Stimulated activated memory B cell treated with anti-CD40 and anti-IgM and Interleukin-4, amounts not matched to agents 10 μg/mL and 1 μg/mL and 100 μg/mL, for 72 hours (primary cell): ENCODE measurements around the gene WWC2.

Source experiments
- ATAC-seq: fragments of 150-1000 bp; cut with Tn5 transposase; 2 replicates; pipeline ENCODE4 v1.10.0; 2021
- H3K27ac Mint-ChIP-seq: one replicate; pipeline ENCODE4 v1.8.0; 2022; ENCODE audit warnings: mild to moderate bottlenecking, mixed read lengths
- H3K27me3 Mint-ChIP-seq: one replicate; pipeline ENCODE4 v1.8.0; 2022; ENCODE audit warnings: mixed read lengths
- H3K36me3 Mint-ChIP-seq: one replicate; pipeline ENCODE4 v1.8.0; 2022; ENCODE audit warnings: mixed read lengths
- H3K4me1 Mint-ChIP-seq: one replicate; pipeline ENCODE4 v1.8.0; 2022; ENCODE audit warnings: mixed read lengths
- H3K4me3 Mint-ChIP-seq: one replicate; pipeline ENCODE4 v1.8.0; 2022; ENCODE audit warnings: mild to moderate bottlenecking, moderate library complexity, mixed read lengths
- H3K9me3 Mint-ChIP-seq: one replicate; pipeline ENCODE4 v1.8.0; 2022; ENCODE audit warnings: mixed read lengths

WWC2 gene

DNA sequence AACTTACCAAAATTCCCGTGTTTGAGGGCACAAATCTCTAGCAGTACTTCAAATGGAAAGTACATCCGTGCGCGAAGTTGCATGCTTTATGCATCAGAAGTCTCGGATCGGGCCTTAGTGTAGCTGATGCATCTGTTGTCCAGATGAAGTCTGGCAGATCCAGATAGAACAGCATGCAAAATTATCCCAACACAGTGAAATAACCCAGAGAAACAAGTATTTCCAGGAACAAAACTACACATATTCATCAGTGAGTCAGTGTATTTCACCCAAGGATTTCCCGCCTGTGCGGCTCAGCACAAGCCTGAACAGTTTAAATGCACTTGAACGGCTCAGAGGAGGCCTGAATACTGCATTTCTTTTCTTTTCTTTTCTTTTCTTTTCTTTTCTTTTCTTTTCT lies 250.6 kb downstream of the WWC2 start:
- ATAC-seq = no peak
- Mint-ChIP-seq H3K27me3 (peaks cover 34% of the 10 kb centered on the region), H3K4me1 (no peaks in the 10 kb centered on the region), H3K27ac (no peak overlapping the region), H3K36me3 (no peaks in the 10 kb centered on the region), H3K9me3 (peaks cover 4% of the 10 kb centered on the region), H3K4me3 (no peak overlapping the region)

DNA sequence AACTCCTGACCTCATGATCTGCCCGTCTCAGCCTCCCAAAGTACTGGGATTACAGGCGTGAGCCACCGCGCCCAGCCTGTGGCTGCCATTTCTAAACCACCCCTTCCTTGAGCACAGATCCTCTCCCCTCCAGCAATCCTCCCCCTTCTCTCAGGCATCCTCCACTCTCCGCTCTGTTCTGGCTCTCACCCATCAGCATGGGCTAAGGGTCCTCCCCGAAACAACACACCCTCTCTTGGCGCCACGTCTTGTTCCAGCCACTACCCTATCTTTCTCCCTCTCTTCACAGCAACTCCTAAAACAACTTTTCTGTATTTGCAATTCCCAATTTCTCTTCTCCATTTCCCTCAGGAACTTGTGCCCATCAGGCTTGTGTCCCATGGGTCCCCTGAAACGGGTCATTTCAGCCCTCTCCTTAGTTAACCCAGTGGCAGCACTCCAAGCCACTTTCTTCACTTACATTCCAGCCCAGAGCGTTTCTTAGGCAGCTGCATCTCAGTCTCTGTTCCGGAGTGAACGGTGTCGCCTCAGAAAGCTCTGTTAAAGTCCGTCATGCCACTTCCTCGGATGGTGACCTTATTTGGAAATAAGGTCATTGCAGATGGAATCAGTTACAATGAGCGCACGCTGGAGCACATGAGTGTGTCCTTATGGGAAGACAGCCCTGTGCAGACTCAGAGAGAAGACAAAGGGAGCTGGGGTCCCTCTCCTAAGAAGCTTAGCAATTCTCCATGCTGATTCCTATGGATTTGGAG lies 251.4 kb downstream of the WWC2 start:
- Mint-ChIP-seq H3K4me1 (no peaks in the 10 kb centered on the region), H3K36me3 (no peaks in the 10 kb centered on the region), H3K4me3 (no peak overlapping the region), H3K27me3 (peaks cover 26% of the 10 kb centered on the region), H3K9me3 (peaks cover 4% of the 10 kb centered on the region), H3K27ac (no peak overlapping the region)
- ATAC-seq = no peak

DNA sequence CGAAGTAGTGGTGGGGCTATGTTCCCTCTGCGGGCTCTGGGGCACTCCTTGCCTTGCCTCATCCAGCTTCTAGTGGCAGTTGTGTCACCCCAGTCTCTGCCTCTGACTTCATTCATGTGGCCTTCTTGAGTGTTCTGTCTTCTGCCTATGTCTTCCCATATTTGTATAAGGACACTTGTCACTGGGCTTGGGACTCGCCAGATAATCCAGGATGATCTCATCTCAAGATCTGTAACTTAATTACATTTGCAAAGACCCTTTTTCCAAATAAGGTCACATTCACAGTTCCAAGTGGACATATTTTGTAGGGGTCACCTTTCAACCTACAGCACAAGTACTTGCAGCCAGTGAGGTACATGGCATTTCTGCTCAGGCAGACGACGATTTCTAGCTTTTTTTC lies 253.5 kb downstream of the WWC2 start:
- Mint-ChIP-seq H3K36me3 (no peaks in the 10 kb centered on the region), H3K9me3 (peaks cover 4% of the 10 kb centered on the region), H3K4me3 (no peak overlapping the region), H3K27me3 (peaks cover 39% of the 10 kb centered on the region), H3K27ac (no peak overlapping the region), H3K4me1 (no peaks in the 10 kb centered on the region)
- no peak for ATAC-seq

DNA sequence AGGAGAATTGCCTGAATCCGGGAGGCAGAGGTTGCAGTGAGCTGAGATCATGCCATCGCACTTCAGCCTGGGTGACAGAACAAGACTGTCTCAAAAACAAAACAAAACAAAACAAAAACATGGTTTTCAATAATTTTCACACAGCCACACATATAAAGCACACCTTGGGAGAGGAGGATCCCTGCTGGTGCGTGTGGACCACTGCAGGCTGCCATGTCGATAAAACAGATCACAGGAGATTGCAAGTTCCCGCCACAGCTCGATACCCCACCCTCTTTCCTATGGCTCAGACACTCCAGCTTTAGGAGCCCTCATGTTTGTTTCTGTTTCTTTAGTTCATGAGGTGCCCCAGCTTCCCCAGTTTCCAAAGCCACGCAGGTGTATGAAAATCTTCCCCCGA lies 254.5 kb downstream of the WWC2 start:
- no peaks in the 10 kb centered on the region for H3K4me1 Mint-ChIP-seq
- H3K27me3 Mint-ChIP-seq = peaks cover 41% of the 10 kb centered on the region
- H3K27ac Mint-ChIP-seq = no peak overlapping the region
- ATAC-seq = no peak
- H3K36me3 Mint-ChIP-seq = no peaks in the 10 kb centered on the region
- peaks cover 4% of the 10 kb centered on the region for H3K9me3 Mint-ChIP-seq
- no peak overlapping the region for H3K4me3 Mint-ChIP-seq

DNA sequence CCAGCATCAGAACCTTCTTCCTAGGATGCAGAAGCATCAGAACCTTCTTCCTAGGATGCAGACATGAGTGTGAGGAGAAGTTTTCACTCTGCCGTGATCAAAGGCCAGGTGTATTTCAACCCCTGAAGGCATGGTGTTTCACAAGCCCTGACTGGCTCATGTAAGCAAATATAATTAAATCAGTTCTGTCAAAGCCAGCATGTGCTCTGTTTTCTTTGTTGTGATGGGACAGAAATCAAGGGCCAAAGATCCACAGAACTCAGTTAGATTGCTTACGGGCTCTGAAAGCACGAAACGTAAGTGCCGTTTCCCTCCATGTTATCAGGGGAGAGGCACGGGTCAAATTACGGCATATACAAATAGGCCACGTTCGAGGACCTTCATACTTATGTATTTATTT lies 255.2 kb downstream of the WWC2 start:
- Mint-ChIP-seq H3K36me3 (no peaks in the 10 kb centered on the region), H3K27ac (no peak overlapping the region), H3K4me3 (no peak overlapping the region), H3K9me3 (peaks cover 4% of the 10 kb centered on the region), H3K27me3 (peaks cover 41% of the 10 kb centered on the region), H3K4me1 (no peaks in the 10 kb centered on the region)
- ATAC-seq = no peak

DNA sequence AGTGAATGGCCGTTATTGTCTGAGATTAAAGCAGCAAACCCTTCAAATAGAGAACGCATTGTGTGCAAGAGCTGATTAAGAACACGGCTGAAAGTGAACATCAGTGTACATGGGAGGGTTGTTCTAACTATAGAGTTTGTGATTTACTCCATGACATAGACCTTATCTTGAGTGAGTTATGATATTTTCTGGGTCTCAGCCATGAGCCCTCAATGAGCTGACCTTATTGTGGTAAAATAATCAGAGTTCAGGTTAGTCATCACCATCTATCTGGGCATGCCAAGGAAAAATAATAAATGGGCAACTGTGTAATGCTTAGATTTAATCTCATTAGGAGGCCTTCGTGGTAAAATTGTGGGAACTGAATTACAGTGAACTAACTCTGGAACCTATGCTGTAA lies 256.3 kb downstream of the WWC2 start:
- Mint-ChIP-seq H3K4me1 (no peaks in the 10 kb centered on the region), H3K36me3 (no peaks in the 10 kb centered on the region), H3K27me3 (peaks cover 36% of the 10 kb centered on the region), H3K27ac (no peak overlapping the region), H3K4me3 (no peak overlapping the region), H3K9me3 (peaks cover 2% of the 10 kb centered on the region)
- no peak for ATAC-seq

DNA sequence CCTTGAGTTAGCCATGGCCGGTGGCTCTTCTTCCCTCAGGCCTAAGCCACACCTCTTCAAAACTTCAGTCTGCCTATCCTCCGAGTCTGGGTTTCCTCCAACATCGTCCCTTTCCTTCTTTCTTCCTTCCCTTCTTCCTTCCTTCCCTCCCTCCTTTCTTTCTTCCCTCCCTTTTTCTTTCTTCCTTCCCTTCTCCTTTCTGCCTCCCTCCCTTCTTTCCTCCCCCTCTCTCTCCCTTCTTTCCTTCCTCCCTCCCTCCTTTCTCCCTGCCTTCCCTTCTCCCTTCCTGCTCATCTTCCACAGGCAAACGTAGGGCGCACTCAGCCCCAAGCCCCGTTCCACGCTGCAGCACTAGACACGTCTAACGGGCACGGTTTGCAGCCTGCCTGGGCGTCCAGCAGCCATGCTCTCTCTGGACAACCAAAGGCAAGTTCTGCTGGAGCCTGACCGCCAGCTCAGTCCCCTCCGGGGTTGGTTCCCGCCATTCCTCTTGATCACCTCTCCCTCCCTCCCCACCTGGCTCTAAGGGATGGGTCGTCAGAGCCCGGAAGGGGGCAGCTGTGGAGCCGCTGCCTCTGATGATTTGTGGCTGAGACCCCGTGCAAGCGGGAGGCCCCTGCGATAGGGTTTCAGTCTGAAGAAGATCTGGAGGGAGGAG lies 257.2 kb downstream of the WWC2 start:
- no peaks in the 10 kb centered on the region for H3K9me3 Mint-ChIP-seq
- no peaks in the 10 kb centered on the region for H3K36me3 Mint-ChIP-seq
- H3K27me3 Mint-ChIP-seq = peaks cover 27% of the 10 kb centered on the region
- no peak overlapping the region for H3K27ac Mint-ChIP-seq
- ATAC-seq = no peak
- no peaks in the 10 kb centered on the region for H3K4me1 Mint-ChIP-seq
- H3K4me3 Mint-ChIP-seq = no peak overlapping the region

DNA sequence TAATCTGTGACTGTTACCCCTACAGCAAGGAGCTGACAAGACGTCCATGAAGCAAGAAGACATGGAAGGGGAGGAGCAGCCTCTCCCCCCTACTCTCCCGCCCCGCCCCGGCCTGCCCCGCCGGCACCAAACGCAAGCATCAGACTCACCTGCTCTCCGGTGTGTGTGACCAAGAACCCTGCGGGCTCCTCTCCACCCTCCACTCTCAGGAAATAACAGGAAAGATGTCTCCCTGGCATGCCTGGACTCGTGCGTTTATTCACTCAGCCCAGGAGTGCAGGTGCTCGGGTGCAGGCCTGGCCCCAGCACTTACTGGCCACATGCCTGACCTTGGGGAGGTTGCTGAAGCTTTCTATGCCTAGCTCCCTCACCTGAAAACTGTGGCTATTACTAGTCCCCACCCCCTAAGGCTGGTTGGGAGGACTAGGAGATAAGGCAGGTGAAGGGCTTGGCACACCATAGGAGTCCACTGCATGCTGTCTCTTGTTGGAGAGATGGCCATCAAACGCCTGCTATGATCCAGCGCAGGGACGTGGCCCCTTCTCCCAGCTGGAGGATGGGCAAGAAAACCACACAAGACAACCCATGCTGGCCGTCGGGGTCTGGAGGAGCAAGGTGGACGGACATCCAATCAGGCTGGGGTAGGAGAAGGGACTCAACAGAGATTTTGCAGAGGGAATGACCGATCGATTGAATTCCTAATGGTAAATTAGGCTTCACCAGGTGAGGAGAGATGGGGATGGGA lies 258.0 kb downstream of the WWC2 start:
- H3K9me3 Mint-ChIP-seq = no peaks in the 10 kb centered on the region

DNA sequence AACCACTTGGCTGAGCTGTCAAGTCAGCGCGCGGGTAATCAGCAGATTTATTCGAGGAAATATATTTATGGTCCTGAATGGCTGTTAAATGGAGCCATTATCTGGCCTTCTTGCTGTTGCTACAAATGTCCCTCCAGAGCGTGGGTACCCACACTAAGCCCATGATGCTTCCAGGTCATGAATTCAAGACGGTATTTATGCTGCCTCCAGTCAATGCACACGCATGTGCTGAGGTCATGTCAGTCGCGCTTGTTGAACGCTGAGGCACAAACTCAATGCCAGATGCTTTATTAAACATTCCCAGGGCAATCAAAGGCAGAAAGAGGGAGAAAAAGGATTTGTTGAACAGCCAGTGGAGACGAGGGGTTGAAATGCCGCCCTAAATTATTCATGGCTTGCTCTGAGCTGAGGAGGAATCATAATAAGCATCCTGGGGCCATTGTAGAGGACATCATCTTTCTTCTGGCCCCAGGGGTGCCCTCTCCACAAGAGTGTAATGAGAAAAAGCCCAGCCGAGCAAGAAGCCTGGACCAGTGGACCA lies 259.2 kb downstream of the WWC2 start:
- ATAC-seq = no peak
- H3K4me1 Mint-ChIP-seq = no peaks in the 10 kb centered on the region
- no peak overlapping the region for H3K4me3 Mint-ChIP-seq
- H3K36me3 Mint-ChIP-seq = no peaks in the 10 kb centered on the region
- H3K9me3 Mint-ChIP-seq = no peaks in the 10 kb centered on the region
- H3K27ac Mint-ChIP-seq = no peak overlapping the region
- H3K27me3 Mint-ChIP-seq = peaks cover 19% of the 10 kb centered on the region

More for the DNA sequence above, 258.0 kb downstream of the WWC2 start:
- no peak for ATAC-seq
- Mint-ChIP-seq H3K27ac (no peak overlapping the region), H3K4me3 (no peak overlapping the region), H3K27me3 (peaks cover 19% of the 10 kb centered on the region), H3K4me1 (no peaks in the 10 kb centered on the region), H3K36me3 (no peaks in the 10 kb centered on the region)

DNA sequence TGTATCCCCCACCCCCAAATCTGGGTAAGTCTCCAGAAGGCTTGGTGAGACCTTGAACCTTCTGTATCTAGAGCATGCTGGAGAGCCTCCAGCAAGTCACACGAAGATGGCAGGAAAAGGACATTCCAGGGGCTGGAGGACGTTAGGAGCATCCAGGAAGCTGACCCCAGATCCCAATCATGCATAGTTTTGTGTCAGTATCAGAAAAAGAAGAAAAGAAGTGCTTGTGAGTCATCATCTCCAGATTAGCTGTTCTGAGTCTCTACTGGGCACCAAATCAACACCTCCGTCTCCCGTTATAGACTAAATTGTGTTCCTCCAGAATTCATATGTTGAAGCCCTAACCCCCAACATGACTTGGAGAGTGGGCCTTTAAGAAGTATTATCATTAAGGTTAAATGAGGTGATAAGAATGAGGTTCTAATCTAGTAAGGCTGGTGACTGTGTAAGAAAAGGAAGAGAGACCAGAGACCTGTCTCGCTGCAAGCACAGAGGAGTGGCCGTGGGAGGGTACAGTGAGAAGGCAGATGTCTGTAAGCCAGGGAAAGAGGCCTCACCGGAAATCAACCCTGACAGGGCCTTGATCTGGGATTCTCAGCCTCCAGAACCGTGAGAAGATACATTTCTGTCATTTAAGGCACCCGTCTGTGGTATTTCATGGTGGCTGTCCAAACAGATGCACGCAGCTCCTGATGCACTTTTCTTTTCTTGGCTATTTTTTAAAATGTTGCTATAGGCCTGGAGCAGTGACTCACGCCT lies 261.3 kb downstream of the WWC2 start:
- ATAC-seq = no peak
- H3K9me3 Mint-ChIP-seq = no peaks in the 10 kb centered on the region
- H3K27me3 Mint-ChIP-seq = peaks cover 19% of the 10 kb centered on the region
- no peak overlapping the region for H3K4me3 Mint-ChIP-seq
- H3K4me1 Mint-ChIP-seq = no peaks in the 10 kb centered on the region
- H3K27ac Mint-ChIP-seq = no peak overlapping the region
- no peaks in the 10 kb centered on the region for H3K36me3 Mint-ChIP-seq

DNA sequence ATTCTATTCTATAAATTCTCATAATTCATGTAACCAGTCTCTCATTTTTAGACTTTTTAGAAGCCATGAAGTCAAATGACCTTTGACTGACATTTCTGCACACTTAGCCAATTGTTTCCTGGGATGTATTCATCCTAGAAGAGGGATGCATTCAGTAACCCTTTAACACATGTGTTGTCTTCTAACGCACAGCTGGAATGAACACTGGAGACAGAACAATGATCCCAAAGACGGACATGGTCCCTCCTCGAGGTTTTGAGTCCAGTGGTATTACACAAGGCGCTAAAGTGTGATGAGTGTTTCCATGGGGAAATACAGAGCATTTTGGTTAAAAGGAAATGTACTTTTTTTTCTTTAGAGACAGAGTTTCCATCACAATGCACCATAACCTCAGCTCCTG lies 263.0 kb downstream of the WWC2 start:
- Mint-ChIP-seq H3K4me1 (no peaks in the 10 kb centered on the region), H3K4me3 (no peak overlapping the region), H3K27ac (no peak overlapping the region)

DNA sequence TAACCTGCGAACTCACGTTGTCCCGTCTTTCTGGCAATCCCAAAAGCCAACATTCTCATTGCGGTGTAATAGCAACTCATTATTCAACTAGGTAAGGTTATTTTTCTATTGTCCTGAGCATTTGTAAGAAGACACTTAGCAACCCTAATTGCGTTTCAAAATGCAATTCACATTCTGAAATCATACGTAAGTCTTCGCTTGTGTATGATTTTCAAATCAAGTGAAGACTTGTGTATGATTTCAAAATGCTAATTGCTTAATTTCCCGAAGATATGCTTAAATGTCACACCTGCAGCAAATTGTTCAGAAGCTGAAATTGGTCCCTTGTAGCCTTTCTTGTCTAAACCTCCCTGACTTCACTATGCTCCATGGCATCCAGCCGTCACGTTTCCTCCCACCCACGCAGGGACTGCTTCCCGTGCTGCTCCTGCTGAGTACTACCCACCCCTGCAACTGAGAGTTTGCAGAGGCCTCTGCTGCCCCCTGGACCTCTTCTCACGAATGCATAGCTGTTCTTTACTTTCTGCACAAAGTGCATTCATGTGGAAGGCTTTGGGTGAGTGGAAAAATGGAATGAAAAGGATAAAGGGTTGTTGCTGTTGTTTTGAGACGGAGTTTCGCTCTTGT lies 264.0 kb downstream of the WWC2 start:
- no peaks in the 10 kb centered on the region for H3K27me3 Mint-ChIP-seq
- no peaks in the 10 kb centered on the region for H3K4me1 Mint-ChIP-seq
- no peak for ATAC-seq
- no peak overlapping the region for H3K4me3 Mint-ChIP-seq
- no peaks in the 10 kb centered on the region for H3K36me3 Mint-ChIP-seq
- H3K9me3 Mint-ChIP-seq = no peaks in the 10 kb centered on the region
- H3K27ac Mint-ChIP-seq = no peak overlapping the region

More for the DNA sequence above, 263.0 kb downstream of the WWC2 start:
- Mint-ChIP-seq H3K27me3 (peaks cover 7% of the 10 kb centered on the region), H3K9me3 (no peaks in the 10 kb centered on the region), H3K36me3 (no peaks in the 10 kb centered on the region)
- no peak for ATAC-seq

DNA sequence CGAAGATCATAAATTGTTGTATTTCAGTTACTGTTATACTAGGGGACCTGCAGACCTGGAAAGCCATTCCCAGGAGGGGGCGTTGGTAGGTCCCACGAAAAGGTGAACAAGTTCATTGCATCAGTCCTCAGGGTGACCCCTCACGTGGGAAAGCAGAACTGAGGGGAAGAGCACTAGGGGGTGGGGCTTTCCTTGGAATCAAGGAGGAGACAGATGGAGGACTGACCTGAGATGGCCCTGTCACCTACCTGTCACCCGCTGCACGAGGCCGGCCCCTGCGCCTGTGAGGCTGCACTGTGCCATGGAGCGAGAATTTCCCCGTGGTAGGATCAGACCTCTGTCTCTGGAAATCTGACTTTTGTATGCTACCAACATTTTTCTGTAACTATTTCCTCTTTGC lies 265.0 kb downstream of the WWC2 start:
- H3K9me3 Mint-ChIP-seq = no peaks in the 10 kb centered on the region
- H3K36me3 Mint-ChIP-seq = no peaks in the 10 kb centered on the region
- no peak overlapping the region for H3K4me3 Mint-ChIP-seq
- ATAC-seq = no peak
- H3K27ac Mint-ChIP-seq = no peak overlapping the region
- peaks cover 4% of the 10 kb centered on the region for H3K27me3 Mint-ChIP-seq
- no peaks in the 10 kb centered on the region for H3K4me1 Mint-ChIP-seq

DNA sequence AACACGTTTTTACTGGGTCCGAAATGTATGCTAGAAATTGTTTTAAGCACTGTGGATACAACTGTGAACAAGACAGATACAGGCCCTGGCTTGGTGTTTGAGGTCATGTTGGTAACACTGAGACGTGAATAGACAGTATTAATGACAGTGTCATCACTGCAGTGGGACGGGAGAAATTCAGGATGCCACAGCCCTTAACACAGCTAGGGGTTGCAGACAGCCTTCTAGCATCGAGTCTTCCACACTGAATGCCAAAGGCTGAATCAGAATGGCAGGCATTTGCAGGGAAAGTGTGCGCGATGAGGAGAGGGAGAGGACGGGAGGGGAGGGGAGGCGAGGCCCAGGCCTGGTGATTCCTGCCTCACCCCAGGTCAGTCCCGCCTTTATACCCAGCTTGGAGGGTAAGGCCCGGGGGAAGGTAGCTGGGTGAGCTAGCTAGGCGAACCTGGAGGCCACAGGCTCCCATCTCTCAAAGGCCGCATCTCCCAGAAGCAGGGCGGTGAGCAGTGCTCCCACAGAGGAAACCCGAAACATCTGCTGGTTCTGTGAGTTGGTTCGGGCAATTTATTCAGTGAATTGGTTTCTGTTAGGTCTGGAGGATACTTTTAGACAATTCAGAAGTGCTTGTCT lies 267.3 kb downstream of the WWC2 start:
- Mint-ChIP-seq H3K27ac (no peak overlapping the region), H3K4me3 (no peak overlapping the region), H3K9me3 (no peaks in the 10 kb centered on the region), H3K4me1 (no peaks in the 10 kb centered on the region), H3K27me3 (peaks cover 10% of the 10 kb centered on the region), H3K36me3 (no peaks in the 10 kb centered on the region)
- ATAC-seq = no peak
